GM12878 (cell line): ENCODE data around the gene RUNDC1. TPM values are rescaled to one million over a fixed set of nuclear protein-coding genes. Genes with fewer than 3 reads are reported as not detected.

Experiments
- ATF2 ChIP-seq: IDR thresholded peaks from 2 replicates; pipeline ENCODE4 v1.6.1; 2012; ENCODE audit warnings: low read length, inconsistent platforms
- ATF7 ChIP-seq: fragments of 450-650 bp; IDR thresholded peaks from 2 replicates; pipeline ENCODE4 v1.6.1; 2016; ENCODE audit warnings: low read depth, mild to moderate bottlenecking
- BACH1 ChIP-seq: fragments of 450-650 bp; IDR thresholded peaks from 2 replicates; pipeline ENCODE4 v1.6.1; 2017; ENCODE audit warnings: mild to moderate bottlenecking, borderline replicate concordance
- BCL11A ChIP-seq: IDR thresholded peaks from 2 replicates; pipeline ENCODE4 v1.6.1; 2011; ENCODE audit warnings: low read depth, low read length
- CEBPB ChIP-seq, 2 experiments: fragments of 150-350 bp in 1 of 2; IDR thresholded peaks; 2 replicates each; pipeline ENCODE4 v1.6.1; 2012 to 2014; ENCODE audit warnings: low read depth in 2 of 2, low read length in 2 of 2, borderline replicate concordance in 1 of 2, inconsistent platforms in 1 of 2
- DPF2 ChIP-seq: fragments of 450-650 bp; IDR thresholded peaks from 2 replicates; pipeline ENCODE4 v1.6.1; 2017; ENCODE audit warnings: mild to moderate bottlenecking
- EED ChIP-seq: sonication (generic); IDR thresholded peaks from 2 replicates; pipeline ENCODE4 v1.6.1; 2016; ENCODE audit warnings: antibody characterized with exemption, low read depth
- FOXK2 ChIP-seq: fragments of 450-650 bp; IDR thresholded peaks from 2 replicates; pipeline ENCODE4 v1.6.1; 2017; ENCODE audit warnings: mild to moderate bottlenecking, moderate library complexity
- HDGF ChIP-seq: fragments of 450-650 bp; IDR thresholded peaks from 2 replicates; pipeline ENCODE4 v1.6.1; 2016; ENCODE audit warnings: antibody characterized with exemption
- IKZF1 ChIP-seq: fragments of 450-650 bp; conservative IDR thresholded peaks from 2 replicates; pipeline ENCODE4 v1.6.1; 2017; ENCODE audit warnings: antibody characterized with exemption, mild to moderate bottlenecking
- KLF5 ChIP-seq: fragments of 450-650 bp; IDR thresholded peaks from 2 replicates; pipeline ENCODE4 v1.6.1; 2014; ENCODE audit warnings: mild to moderate bottlenecking; ENCODE audit not compliant: partially characterized antibody
- MEF2B ChIP-seq: fragments of 450-650 bp; IDR thresholded peaks from 2 replicates; pipeline ENCODE4 v1.6.1; 2018; ENCODE audit warnings: mild to moderate bottlenecking, moderate library complexity; ENCODE audit not compliant: partially characterized antibody, poor library complexity, severe bottlenecking
- MLLT1 ChIP-seq: fragments of 450-650 bp; IDR thresholded peaks from 2 replicates; pipeline ENCODE4 v1.6.1; 2016; ENCODE audit warnings: mild to moderate bottlenecking
- MYC ChIP-seq: IDR thresholded peaks from 2 replicates; pipeline ENCODE4 v1.6.1; 2011; ENCODE audit warnings: mild to moderate bottlenecking, low read length, moderate library complexity, inconsistent platforms; ENCODE audit not compliant: insufficient read depth, insufficient replicate concordance, insufficient read length, severe bottlenecking
- NBN ChIP-seq: fragments of 450-650 bp; IDR thresholded peaks from 2 replicates; pipeline ENCODE4 v1.6.1; 2016
- NFIC ChIP-seq: IDR thresholded peaks from 2 replicates; pipeline ENCODE4 v1.6.1; 2012; ENCODE audit warnings: low read depth, mild to moderate bottlenecking, inconsistent platforms, low read length, moderate library complexity
- NR2F1 ChIP-seq: fragments of 450-650 bp; conservative IDR thresholded peaks from 2 replicates; pipeline ENCODE4 v1.6.1; 2017; ENCODE audit warnings: mild to moderate bottlenecking
- PAX5 ChIP-seq: IDR thresholded peaks from 2 replicates; pipeline ENCODE4 v1.6.1; 2011; ENCODE audit warnings: low read depth, low read length, borderline replicate concordance
- POLR2AphosphoS2 ChIP-seq: IDR thresholded peaks from 2 replicates; pipeline ENCODE4 v1.6.1; 2011; ENCODE audit warnings: low read depth, mild to moderate bottlenecking, low read length, improper control_type of control experiment, moderate library complexity
- SMAD1 ChIP-seq: fragments of 450-650 bp; IDR thresholded peaks from 2 replicates; pipeline ENCODE4 v1.6.1; 2018; ENCODE audit warnings: mild to moderate bottlenecking, low read depth; ENCODE audit not compliant: partially characterized antibody
- SRF ChIP-seq, 2 experiments: IDR thresholded peaks; 2 replicates each; pipeline ENCODE4 v1.6.1; 2011; ENCODE audit warnings: low read depth in 2 of 2, low read length in 2 of 2, mild to moderate bottlenecking in 1 of 2, moderate library complexity in 1 of 2
- TAF1 ChIP-seq: IDR thresholded peaks from 2 replicates; pipeline ENCODE4 v1.6.1; 2011; ENCODE audit warnings: mild to moderate bottlenecking, low read depth, low read length, borderline replicate concordance
- TBL1XR1 ChIP-seq: IDR thresholded peaks from 2 replicates; pipeline ENCODE4 v1.6.1; 2012; ENCODE audit warnings: low read depth, low read length, improper control_type of control experiment
- WRNIP1 ChIP-seq: IDR thresholded peaks from 2 replicates; pipeline ENCODE4 v1.6.1; 2011; ENCODE audit warnings: low read depth, low read length, improper control_type of control experiment, borderline replicate concordance
- polyA plus RNA-seq, 11 experiments: library from polyadenylated mRNA; depleted of rRNA in 4 of 11; unstranded in 6 of 11; stranded (reverse) in 5 of 11; fragments of >200 nt; fragmentation: Nextera tagmentation in 4 of 11; fragmentation: Illumina TruSeq in 1 of 11; extraction: Ambion mirVana in 4 of 11; extraction: Trizol in 1 of 11; gene quantifications; 1 replicate in 1 of 11; 2 replicates in 10 of 11; pipeline versions ENCODE4 v1.2.1 to v1.2.3, GENCODE V29; 2011 to 2016; ENCODE audit warnings: inconsistent platforms in 2 of 11, missing spikeins in 2 of 11, low read depth in 1 of 11
- total RNA-seq, 4 experiments: library from RNA; depleted of rRNA in 3 of 4; stranded (reverse); fragments of >200 nt in 3 of 4; fragmentation: Illumina TruSeq in 1 of 4; extraction: Trizol in 1 of 4; gene quantifications; 2 replicates each; pipeline versions ENCODE4 v1.2.1 to v1.2.3, GENCODE V29; 2013 to 2021
- TF ChIP-seq, protein P1 (sequence below): IDR thresholded peaks from 2 replicates; pipeline ENCODE4 v1.6.1; 2011; ENCODE audit warnings: borderline replicate concordance, low read depth, mild to moderate bottlenecking, moderate library complexity, mixed read lengths, low read length; ENCODE audit not compliant: insufficient read depth; ENCODE audit errors: extremely low read length
- TF ChIP-seq, protein P2 (sequence below): fragments of 450-650 bp; IDR thresholded peaks from 2 replicates; pipeline ENCODE4 v1.6.1; 2016; ENCODE audit warnings: mild to moderate bottlenecking

RUNDC1 gene
- total and polyA plus RNA-seq, 10 of the 15 experiments (the other 5 are each of a cell fraction or from before 2014, with no cell fraction given): 2.9 to 15.6 (median 8.2) TPM

- TF ChIP-seq, protein P1, sequence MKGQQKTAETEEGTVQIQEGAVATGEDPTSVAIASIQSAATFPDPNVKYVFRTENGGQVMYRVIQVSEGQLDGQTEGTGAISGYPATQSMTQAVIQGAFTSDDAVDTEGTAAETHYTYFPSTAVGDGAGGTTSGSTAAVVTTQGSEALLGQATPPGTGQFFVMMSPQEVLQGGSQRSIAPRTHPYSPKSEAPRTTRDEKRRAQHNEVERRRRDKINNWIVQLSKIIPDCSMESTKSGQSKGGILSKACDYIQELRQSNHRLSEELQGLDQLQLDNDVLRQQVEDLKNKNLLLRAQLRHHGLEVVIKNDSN: peak; percentile 53
- TF ChIP-seq EED (peak; percentile 57; the same call in 1 of the 2 replicates), NR2F1 (peak; percentile 97), TAF1 (peak; percentile 98), MEF2B (peak; percentile 83), SMAD1 (peak; percentile 70), NFIC (peak; percentile 42; the same call in 1 of the 2 replicates), WRNIP1 (no peak; the same call in 1 of the 2 replicates), IKZF1 (peak; percentile 93), FOXK2 (peak; percentile 85), POLR2AphosphoS2 (peak; percentile 94), TBL1XR1 (peak; percentile 83; the same call in 1 of the 2 replicates), KLF5 (peak; percentile 91), CEBPB (IDR thresholded peaks at IDR 0.05; ENCODE audit: borderline replicate concordance in 1 of 2, low read depth in 2 of 2, low read length in 2 of 2) (no peak), BCL11A (no peak), BACH1 (peak; percentile 38; the same call in 1 of the 2 replicates), MLLT1 (peak; percentile 92), ATF2 (peak; percentile 79), ATF7 (peak; percentile 96), SRF (IDR thresholded peaks at IDR 0.05; ENCODE audit: low read depth in 2 of 2, low read length in 2 of 2) (peak; percentile 35 to 59; a peak in 1 of 4 replicates), NBN (peak; percentile 99), HDGF (peak; percentile 61; the same call in 1 of the 2 replicates), MYC (peak; percentile 94), PAX5 (peak; percentile 76), DPF2 (0 out of 2 replicates have a peak, but pooled peaks have one; percentile 53)
- TF ChIP-seq, protein P2, sequence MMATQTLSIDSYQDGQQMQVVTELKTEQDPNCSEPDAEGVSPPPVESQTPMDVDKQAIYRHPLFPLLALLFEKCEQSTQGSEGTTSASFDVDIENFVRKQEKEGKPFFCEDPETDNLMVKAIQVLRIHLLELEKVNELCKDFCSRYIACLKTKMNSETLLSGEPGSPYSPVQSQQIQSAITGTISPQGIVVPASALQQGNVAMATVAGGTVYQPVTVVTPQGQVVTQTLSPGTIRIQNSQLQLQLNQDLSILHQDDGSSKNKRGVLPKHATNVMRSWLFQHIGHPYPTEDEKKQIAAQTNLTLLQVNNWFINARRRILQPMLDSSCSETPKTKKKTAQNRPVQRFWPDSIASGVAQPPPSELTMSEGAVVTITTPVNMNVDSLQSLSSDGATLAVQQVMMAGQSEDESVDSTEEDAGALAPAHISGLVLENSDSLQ: peak; percentile 61; the same call in 1 of the 2 replicates
Measured at GRCh38 chr17:42997984-42998938, 17.9 kb downstream of the RUNDC1 start, which contains the start of gene RPL27 (continued).
